ENCODE results near the gene MYBBP1A. TPM values are rescaled to one million over a fixed set of nuclear protein-coding genes. Genes with fewer than 3 reads are reported as not detected.
"Not testable (repeated sequence)": the region's sequence is repeated elsewhere in the genome, so short reads cannot be mapped to it uniquely, and the experiment has no call there.

The MYBBP1A gene, protein sequence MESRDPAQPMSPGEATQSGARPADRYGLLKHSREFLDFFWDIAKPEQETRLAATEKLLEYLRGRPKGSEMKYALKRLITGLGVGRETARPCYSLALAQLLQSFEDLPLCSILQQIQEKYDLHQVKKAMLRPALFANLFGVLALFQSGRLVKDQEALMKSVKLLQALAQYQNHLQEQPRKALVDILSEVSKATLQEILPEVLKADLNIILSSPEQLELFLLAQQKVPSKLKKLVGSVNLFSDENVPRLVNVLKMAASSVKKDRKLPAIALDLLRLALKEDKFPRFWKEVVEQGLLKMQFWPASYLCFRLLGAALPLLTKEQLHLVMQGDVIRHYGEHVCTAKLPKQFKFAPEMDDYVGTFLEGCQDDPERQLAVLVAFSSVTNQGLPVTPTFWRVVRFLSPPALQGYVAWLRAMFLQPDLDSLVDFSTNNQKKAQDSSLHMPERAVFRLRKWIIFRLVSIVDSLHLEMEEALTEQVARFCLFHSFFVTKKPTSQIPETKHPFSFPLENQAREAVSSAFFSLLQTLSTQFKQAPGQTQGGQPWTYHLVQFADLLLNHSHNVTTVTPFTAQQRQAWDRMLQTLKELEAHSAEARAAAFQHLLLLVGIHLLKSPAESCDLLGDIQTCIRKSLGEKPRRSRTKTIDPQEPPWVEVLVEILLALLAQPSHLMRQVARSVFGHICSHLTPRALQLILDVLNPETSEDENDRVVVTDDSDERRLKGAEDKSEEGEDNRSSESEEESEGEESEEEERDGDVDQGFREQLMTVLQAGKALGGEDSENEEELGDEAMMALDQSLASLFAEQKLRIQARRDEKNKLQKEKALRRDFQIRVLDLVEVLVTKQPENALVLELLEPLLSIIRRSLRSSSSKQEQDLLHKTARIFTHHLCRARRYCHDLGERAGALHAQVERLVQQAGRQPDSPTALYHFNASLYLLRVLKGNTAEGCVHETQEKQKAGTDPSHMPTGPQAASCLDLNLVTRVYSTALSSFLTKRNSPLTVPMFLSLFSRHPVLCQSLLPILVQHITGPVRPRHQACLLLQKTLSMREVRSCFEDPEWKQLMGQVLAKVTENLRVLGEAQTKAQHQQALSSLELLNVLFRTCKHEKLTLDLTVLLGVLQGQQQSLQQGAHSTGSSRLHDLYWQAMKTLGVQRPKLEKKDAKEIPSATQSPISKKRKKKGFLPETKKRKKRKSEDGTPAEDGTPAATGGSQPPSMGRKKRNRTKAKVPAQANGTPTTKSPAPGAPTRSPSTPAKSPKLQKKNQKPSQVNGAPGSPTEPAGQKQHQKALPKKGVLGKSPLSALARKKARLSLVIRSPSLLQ (N-terminal part only)
- polyA plus RNA-seq (ENCODE audit: insufficient read length) = 36.9 TPM

DNA sequence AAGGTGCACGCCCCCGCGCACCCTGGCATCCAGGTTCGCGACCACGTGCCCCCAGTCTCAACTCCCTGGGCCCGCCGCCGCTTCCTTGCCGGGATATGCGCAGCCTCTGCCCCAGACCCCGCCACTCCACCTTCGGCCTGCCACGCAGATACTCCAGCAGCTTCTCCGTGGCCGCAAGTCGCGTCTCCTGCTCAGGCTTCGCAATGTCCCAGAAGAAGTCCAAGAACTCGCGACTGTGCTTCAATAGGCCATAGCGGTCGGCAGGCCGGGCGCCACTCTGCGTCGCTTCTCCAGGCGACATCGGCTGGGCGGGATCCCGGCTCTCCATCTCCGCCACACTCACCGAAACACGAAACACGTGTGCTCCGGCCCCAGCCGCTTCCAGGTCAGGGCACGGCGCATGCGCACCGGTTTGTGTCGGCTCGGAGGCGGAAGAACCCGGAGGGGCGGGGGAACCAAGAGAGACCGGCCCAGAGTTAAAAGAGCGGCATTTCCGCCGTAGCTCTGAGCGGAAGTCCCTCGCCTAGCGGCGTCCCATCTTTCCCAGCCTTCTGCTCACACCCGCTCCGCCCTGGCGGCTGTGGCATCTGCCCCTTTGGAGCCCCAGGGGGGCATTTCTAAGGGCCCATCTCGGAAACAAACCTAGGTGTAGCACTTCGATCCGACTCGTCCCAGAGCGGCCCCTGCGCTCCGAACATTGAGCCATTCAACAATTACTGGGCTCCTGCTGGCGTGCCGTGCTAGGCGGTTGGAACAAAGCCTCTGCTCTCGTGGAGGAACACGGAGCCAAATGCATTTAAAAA, at the start of gene MYBBP1A:
MYBBP1A (minus strand) TSS at position 388 of the 803 bp plus-strand sequence; CDS start at position 328, 60 bp downstream.
- DNase-seq = peak; percentile 95

DNA sequence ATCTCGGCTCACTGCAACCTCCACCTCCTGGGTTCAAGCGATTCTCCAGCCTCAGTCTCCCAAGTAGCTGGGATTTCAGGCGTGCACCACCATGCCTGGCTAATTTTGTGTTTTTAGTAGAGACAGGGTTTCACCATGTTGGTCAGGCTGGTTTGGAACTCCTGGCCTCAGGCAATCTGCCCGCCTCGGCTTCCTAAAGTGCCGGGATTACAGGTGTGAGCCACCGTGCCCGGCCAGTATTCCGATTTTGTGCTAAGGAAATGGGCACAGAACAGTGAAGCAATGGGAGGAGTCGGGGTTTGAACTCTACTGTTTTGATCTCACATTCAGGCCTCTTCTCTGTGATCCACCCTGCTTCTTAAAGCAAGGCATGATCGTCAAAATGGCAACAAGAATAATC, 49.6 kb upstream of the MYBBP1A start:
- not testable (repeated sequence) for DNase-seq

DNA sequence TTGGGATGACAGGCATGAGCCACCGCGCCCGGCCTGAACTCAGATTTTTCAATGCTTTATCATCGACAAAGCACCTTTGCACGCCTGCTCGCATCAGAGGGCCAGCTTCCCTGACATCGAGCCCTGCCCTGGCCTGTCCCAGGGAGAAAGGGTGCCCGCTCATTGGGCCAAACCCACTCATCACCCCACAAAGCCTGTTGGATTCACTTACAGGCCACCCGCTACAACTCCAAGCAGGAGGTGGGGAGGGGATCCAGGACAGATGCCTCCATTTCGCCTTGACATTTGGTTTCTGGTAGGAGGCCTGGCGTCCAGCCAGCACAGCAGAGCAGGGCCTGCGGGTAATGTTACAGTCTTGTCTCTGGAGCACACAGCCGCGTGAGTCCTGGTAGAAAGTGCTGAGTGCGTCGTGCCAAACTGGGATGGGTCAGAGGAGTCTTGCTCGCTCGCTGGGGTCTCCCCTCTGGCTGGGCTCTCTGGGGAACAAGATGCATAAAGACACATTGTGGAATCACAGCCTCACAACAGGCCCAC, 49.0 kb upstream of the MYBBP1A start:
- DNase-seq = peak; percentile 57

- no peak for DNase-seq
Measured at GRCh38 chr17:4602041-4602440, 46.9 kb upstream of the MYBBP1A start.

- no peak for DNase-seq
Measured at GRCh38 chr17:4601326-4601725, 46.1 kb upstream of the MYBBP1A start.

DNA sequence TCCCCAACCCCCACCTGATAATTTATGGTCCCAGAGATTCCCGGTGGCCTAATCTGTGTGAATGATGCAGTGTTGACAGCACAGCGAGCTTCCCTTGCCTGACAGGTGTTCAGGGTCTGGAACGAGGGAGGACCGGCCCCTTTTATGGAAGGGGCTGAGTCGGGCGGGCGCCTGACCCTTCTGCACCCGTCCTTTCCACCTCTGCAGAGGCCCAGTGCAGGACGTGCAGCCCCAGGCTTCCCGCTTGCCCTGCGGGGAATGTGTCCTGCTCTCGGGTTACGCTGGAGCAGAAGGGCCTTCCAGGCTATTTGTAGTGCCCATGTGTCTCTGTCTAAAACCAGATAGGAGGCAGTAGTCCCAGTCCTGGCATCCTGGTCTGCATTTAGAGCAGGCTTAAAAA, 45.4 kb upstream of the MYBBP1A start:
- DNase-seq = no peak

DNA sequence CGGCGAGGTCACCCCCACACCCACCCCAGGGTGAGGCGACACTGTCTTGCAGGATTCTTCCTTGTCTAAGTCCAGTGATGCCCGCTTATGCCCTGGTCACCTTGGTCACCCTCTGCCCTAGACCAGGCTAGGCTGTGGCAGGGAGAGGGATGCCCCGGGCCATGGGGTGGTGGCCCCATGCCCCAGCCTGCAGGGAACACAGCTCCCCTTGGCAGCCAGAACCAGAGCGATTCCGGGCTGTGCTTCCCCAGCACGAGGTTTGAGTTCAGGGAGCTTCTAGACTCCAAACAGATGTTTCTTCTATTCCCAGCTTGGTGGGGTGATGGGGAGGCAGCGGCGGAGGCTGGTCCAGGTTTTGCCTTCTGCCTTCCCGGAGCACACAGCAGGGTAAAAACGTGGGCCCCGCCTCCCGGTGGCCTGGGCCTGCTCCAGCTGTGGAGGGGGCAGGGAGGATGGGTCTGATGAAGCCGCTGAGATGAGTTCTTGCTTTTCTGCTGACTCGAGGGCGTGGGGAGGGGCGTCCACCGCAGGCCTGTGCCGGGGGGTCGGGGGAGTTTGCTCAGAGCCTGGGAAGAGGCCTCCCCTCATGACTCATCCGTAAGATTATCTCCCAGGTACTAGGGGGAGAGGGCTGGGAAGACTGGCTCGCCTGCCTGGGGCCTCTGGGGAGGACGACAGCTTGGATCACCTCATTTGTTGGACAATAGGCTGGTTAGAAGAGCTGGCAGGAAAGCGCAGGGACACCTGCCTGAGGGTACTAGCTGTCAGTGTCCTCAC, 44.5 kb upstream of the MYBBP1A start:
- peak; percentile 75 for DNase-seq

DNA sequence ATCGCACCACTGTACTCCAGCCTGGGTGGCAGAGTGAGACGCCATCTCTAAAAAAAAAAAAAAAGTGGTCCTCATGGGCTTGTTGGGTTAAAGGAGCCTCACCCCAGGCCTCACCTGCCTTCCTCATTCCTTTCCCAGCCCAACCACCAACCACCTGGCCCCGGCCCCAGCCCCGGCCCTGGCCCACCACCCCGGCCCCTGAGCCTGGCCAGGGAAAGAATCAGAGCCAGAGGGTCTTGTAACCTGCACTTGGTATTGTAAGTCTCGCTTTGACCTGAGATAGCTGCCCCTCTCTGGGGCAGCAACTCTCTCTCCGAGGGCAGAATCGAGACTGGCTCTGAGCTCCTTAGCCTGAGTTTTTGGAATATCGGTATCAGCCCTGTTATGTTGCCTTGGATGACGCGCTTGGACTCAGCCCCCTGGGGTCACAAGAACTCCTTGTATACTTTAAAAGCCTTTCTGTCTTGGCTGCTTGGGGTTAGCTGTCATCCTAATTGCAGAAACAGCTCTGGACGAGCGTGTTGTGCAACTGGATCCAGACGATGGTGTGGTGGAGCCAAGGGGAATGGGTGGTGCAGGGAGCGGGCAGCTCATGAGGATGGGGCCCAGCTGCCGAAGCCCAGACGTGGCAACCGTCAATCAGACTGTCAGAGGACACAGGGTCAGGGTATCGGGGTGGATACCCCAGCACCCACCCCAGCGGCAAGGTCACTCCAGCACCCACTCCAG, 43.8 kb upstream of the MYBBP1A start:
- DNase-seq = peak; percentile 70

DNA sequence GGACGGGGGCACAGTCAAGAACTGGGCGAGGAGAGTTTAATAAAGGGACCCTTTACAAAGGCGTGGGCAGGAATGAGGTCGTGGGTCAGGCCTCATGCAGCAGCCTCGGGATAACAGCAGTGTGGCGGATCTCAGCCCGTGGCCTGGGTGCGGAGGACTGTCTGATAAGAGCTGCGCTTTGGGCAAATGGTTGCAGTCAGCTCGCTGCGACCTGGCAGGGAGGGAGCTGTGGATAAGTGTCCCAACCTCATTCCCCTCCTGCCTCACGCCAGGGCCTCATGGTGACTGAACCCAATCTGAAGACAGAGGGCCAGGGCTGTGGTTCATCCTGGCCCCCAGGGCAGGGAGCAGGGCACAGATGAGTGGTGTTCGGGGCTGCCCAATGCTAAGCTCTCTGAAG, 42.8 kb upstream of the MYBBP1A start:
- DNase-seq = no peak

- DNase-seq = no peak
Measured at GRCh38 chr17:4596636-4597380, 41.6 kb upstream of the MYBBP1A start.

DNA sequence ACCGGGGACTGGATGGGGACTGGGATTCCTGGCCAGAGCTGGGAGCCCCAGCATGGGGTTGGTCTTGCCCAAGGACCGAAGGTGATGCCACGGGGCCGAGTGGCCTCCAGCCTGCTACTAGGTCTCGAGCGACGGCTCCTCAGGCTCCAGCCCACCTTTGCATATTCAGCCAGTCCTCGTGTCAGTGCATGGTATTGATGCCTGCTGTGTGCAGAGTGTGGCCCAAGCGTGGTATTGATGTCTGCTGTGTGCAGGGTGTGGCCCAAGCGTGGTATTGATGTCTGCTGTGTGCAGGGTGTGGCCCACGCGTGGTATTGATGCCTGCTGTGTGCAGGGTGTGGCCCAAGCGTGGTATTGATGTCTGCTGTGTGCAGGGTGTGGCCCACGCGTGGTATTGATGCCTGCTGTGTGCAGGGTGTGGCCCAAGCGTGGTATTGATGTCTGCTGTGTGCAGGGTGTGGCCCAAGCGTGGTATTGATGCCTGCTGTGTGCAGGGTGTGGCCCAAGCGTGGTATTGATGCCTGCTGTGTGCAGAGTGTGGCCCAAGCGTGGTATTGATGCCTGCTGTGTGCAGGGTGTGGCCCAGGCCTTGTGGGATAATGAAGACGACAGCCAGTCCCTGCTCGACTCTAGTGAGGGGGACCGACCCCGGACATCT, 40.6 kb upstream of the MYBBP1A start:
- DNase-seq = not testable (repeated sequence)

DNA sequence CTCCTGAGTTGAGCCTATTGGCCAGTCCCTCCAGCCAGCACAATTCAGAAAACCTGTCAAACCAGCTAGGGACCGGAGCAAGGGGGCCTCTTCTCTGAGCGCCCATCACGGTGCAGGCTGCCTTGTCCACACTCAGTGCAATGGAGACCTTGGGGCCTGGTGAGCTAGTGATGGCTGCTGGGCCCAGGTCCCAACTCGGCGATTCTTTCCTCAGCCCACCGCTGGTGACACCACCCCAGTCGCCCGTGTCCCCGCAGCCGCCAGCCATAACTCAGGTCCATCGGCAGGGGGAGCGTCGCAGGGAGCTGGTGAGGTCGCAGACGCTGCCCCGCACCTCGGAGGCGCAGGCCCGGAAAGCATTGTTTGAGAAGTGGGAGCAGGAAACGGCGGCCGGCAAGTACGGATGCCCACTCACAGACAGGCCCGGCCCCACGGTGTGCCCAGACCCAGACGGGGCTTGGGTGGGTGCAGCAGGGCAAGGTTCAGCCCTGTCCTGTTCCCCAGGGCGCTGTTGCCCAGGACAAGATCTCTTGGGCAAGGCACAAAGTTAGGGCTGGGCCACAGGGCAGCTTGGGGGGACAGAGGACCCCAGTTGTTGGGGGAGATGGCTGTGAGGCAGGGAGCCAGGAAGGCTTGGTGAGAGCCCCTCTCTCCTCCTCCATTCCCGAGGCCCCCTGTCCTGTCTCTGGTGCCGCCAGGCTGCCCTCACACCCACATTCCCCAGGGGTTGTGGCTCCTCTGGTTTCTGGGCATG, 39.9 kb upstream of the MYBBP1A start:
- no peak for DNase-seq

- no peak for DNase-seq
Measured at GRCh38 chr17:4594406-4594805, 39.2 kb upstream of the MYBBP1A start.

DNA sequence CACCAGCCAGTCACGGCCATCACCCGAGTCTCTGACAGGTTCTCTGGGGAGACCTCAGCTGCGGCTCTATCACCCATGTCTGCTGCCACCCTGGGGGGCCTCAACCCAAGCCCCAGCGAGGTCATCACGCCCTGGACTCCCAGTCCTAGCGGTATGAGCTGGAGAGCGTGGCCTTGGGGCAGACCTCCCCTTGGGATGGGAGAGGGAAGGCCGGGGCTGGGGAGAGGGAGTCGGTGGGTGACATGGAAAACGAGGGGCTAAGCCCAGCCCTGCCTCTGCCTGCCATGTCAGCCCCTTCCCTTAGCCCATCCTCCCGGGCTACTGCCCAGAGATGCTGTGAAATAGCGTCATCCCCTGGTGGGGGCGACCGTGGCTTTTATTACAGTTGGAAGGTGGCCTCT, 37.8 kb upstream of the MYBBP1A start:
- DNase-seq = no peak

- DNase-seq = no peak
Measured at GRCh38 chr17:4592240-4593005, 37.2 kb upstream of the MYBBP1A start.

DNA sequence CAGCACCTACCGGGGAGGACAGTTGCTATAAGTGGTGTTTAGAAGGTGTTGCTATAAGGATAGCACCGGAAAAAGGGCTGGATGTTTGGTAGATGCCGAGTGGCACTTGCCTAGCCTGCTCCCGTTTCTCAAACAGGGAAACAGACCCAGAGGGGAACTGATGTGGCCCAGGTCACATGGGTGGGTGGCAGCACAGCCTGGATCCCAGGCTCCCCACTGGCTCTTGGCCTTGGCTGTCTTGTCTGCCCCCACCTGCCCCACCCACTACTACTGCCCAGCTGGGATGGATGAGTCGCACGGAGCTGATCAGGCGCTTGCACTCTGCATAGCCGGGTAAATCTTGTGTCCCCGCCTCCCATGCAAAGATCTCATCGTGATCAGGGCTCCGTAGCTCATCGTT, 36.3 kb upstream of the MYBBP1A start:
- DNase-seq = no peak

DNA sequence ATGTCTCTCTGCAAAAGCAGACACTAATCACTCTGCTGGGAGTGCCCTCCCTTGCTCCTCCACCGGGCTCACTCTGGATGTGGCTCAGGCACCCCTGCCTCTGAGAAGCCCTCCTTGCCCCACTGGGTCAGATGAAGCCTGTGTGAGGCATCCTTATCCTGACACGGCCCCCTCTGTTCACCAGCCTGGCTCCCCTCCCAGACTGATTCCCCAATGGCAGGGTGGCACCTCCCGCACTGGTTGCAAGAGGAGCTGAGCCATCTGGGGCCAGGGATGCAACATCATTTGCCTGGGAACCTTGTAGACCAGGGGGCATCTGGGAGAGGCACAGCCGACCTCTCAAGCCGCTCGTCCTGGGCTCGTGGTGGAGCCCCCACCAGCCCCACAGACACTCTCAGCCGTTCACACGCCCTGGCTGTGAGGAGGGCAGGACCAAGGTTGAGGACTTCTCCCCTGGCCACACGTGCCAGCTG, 35.8 kb upstream of the MYBBP1A start:
- no peak for DNase-seq
